K562 (cell line): ENCODE data around the gene MTTP. TPM values are rescaled to one million over a fixed set of nuclear protein-coding genes. Genes with fewer than 3 reads are reported as not detected.

Experiments used
- ATAC-seq: fragments of 200-7000 bp; cut with Tn5 transposase; 3 replicates; pipeline ENCODE4 v1.9.1; 2020; ENCODE audit warnings: moderate library complexity
- BruUV-seq: library from RNA; stranded (reverse); fragments of 400-500 nt; replicated peaks from 2 replicates; lab custom pipeline; 2021; lab: Mats Ljungman, UMichigan
- CTCF ChIA-PET: fragments of 300-600 bp; formaldehyde crosslinking; extraction: SDS; loops from one replicate; lab custom pipeline; 2021; ENCODE audit warnings: low intra/inter-chr PET ratio; lab: Yijun Ruan, JAX
- POLR2A ChIA-PET: fragments of 300-600, 350-650 bp; sonication (Branson Sonifier 250); formaldehyde crosslinking; extraction: SDS; loops from one replicate; lab custom pipeline; 2021; ENCODE audit warnings: antibody characterized with exemption, inconsistent platforms; lab: Yijun Ruan, JAX
- DNase-seq, 4 experiments: peaks; one replicate each; pipeline versions ENCODE4 v3.0.0 to v3.0.0-alpha.2; 2011 to 2018; ENCODE audit warnings: low spot score in 3 of 4, mixed read lengths in 3 of 4; ENCODE audit errors: extremely low read depth in 1 of 4
- FAIRE-seq: peaks from 2 replicates; lab custom pipeline; 2011; peaks lifted over from hg19 to GRCh38; lab: Jason Lieb, UNC
- H2AFZ ChIP-seq: 2 replicates; pipeline ENCODE4 v1.6.0; 2011; ENCODE audit warnings: low read depth, low read length, control low read depth, inconsistent platforms
- H3K27ac ChIP-seq: fragments of 200-600 bp; 3 replicates; pipeline ENCODE4 v1.8.0; 2011; ENCODE audit warnings: low read depth, mild to moderate bottlenecking, control low read depth, inconsistent platforms, low read length, moderate library complexity, mixed read lengths; ENCODE audit errors: extremely low read depth
- H3K27me3 ChIP-seq, 2 experiments: fragments of 300-600 bp in 1 of 2; 2 replicates in 1 of 2; 3 replicates in 1 of 2; pipeline versions ENCODE4 v1.6.0 to v1.8.0; 2011; ENCODE audit warnings: inconsistent platforms in 2 of 2, low read length in 2 of 2, mild to moderate bottlenecking in 1 of 2, mixed read lengths in 1 of 2, moderate library complexity in 1 of 2; ENCODE audit not compliant: control insufficient read depth in 2 of 2, insufficient read depth in 2 of 2
- H3K36me3 ChIP-seq: fragments of 300-600 bp; 3 replicates; pipeline ENCODE4 v1.8.0; 2011; ENCODE audit warnings: mild to moderate bottlenecking, low read length, inconsistent platforms; ENCODE audit not compliant: control insufficient read depth, insufficient read depth
- H3K4me1 ChIP-seq, 2 experiments: fragments of 200-600 bp in 1 of 2; replicated peaks in 1 of 2; 2 replicates in 1 of 2; 3 replicates in 1 of 2; pipeline versions ENCODE4 v1.5.1 to v1.8.0; 2011; ENCODE audit warnings: inconsistent platforms in 2 of 2, low read length in 2 of 2, mild to moderate bottlenecking in 1 of 2, mixed read lengths in 1 of 2, moderate library complexity in 1 of 2; ENCODE audit not compliant: control insufficient read depth in 2 of 2, insufficient read depth in 2 of 2
- H3K4me2 ChIP-seq: 2 replicates; pipeline ENCODE4 v1.6.1; 2011; ENCODE audit warnings: low read length, control low read depth, inconsistent platforms, mixed read lengths; ENCODE audit not compliant: insufficient read depth
- H3K4me3 ChIP-seq: fragments of 200-600 bp; sonication (generic), shearing (Covaris generic); 2 replicates; pipeline ENCODE4 v1.5.1; 2016; ENCODE audit warnings: control low read depth, inconsistent platforms
- H3K79me2 ChIP-seq: fragments of 200-600 bp; 3 replicates; pipeline ENCODE4 v1.8.0; 2011; ENCODE audit warnings: low read length, inconsistent platforms; ENCODE audit not compliant: control insufficient read depth, insufficient read depth
- H3K9ac ChIP-seq, 2 experiments: 2 replicates each; pipeline versions ENCODE4 v1.6.0 to v1.6.1; 2011; ENCODE audit warnings: low read depth in 2 of 2, low read length in 2 of 2, control low read depth in 1 of 2, inconsistent platforms in 1 of 2, mild to moderate bottlenecking in 1 of 2, mixed read lengths in 1 of 2; ENCODE audit not compliant: insufficient read depth in 1 of 2
- H3K9me1 ChIP-seq: one replicate; pipeline ENCODE4 v1.6.0; 2011; ENCODE audit warnings: inconsistent platforms, mild to moderate bottlenecking, low read length, moderate library complexity; ENCODE audit not compliant: control insufficient read depth, insufficient read depth
- H3K9me3 ChIP-seq: replicated peaks from 2 replicates; pipeline ENCODE4 v1.5.1; 2011; ENCODE audit warnings: low read depth, low read length, inconsistent platforms; ENCODE audit not compliant: control insufficient read depth, insufficient read depth
- H4K20me1 ChIP-seq: replicated peaks from 2 replicates; pipeline ENCODE4 v1.6.1; 2011; ENCODE audit warnings: low read length, inconsistent platforms, mixed read lengths; ENCODE audit not compliant: control insufficient read depth, insufficient read depth
- E4F1 ChIP-seq: fragments of 250-450 bp; sonication (Bioruptor Pico); IDR thresholded peaks from 2 replicates; pipeline ENCODE4 v1.5.0; 2021; ENCODE audit warnings: mild to moderate bottlenecking, borderline replicate concordance
- RBBP5 ChIP-seq: fragments of 200-600 bp; sonication (generic); IDR thresholded peaks from 2 replicates; pipeline ENCODE4 v1.6.1; 2012; ENCODE audit warnings: borderline replicate concordance, mild to moderate bottlenecking, low read length, control low read depth, inconsistent platforms; ENCODE audit not compliant: insufficient read depth, poor library complexity, severe bottlenecking
- WGBS: fragments of 100-300 bp; shearing (Covaris generic); methylation state at CpG from one replicate; pipeline ENCODE4 v1.1.6; 2016; ENCODE audit warnings: low coverage, mixed read lengths; ENCODE audit not compliant: insufficient coverage; ENCODE audit errors: missing lambda C conversion rate; 5-methylcytosine and 5-hydroxymethylcytosine counted together
- in situ Hi-C: fragments of 300-500 bp; cut with MboI; formaldehyde crosslinking; loops from 4 replicates; pipeline ENCODE4 v1.15.0; 2018; ENCODE audit warnings: inconsistent platforms, mixed read lengths
- intact Hi-C: fragments of 100-400 bp; cut with micrococcal nuclease; formaldehyde crosslinking; loops from 2 replicates; pipeline ENCODE4 v1.14.2; 2022
- polyA plus RNA-seq, 8 experiments: library from polyadenylated mRNA; depleted of rRNA in 4 of 8; stranded (reverse) in 5 of 8; unstranded in 3 of 8; fragments of >200 nt; fragmentation: Nextera tagmentation in 2 of 8; fragmentation: Illumina TruSeq in 1 of 8; extraction: Ambion mirVana in 2 of 8; extraction: Trizol in 1 of 8; gene quantifications; 2 replicates each; pipeline versions ENCODE4 v1.2.1 to v1.2.3, GENCODE V29; 2011 to 2014; ENCODE audit warnings: inconsistent platforms in 1 of 8, missing spikeins in 1 of 8
- total RNA-seq, 7 experiments: library from RNA; depleted of rRNA in 6 of 7; stranded (reverse); fragments of >200 nt in 6 of 7; fragmentation: Illumina TruSeq in 2 of 7; extraction: Trizol in 2 of 7; gene quantifications; 2 replicates each; pipeline versions ENCODE4 v1.2.1 to v1.2.3, GENCODE V29; 2011 to 2021; ENCODE audit warnings: low replicate concordance in 1 of 7

MTTP gene
- total and polyA plus RNA-seq, 9 of the 15 experiments (the other 6 are each of a cell fraction or from before 2014, with no cell fraction given), result 0.01 to 0.29 (median 0.04) TPM; not detected in 2

GRCh38 chr4:99571883-99572282 is 2.7 kb upstream of the MTTP start:
- in situ Hi-C loops, result no loop called here
- H3K9me3 ChIP-seq, result no peaks in the 10 kb centered on the region
- ChIA-PET POLR2A (interaction anchor here (0.6 kb wide), 1 partner anchor 109 kb away, joined by 3 read pairs; no protein-coding TSS in a partner anchor), CTCF (no interaction called here)
- H3K27ac ChIP-seq, result no peak overlapping the region
- no peaks in the 10 kb centered on the region for H3K4me1 ChIP-seq
- intact Hi-C loops, result no loop called here
- no peak for ATAC-seq
- no peaks in the 10 kb centered on the region for H4K20me1 ChIP-seq
- H3K9me1 ChIP-seq, result no peaks in the 10 kb centered on the region
- H3K27me3 ChIP-seq, result no peaks in the 10 kb centered on the region; a peak in 1 of 5 replicates
- FAIRE-seq, result no peak
- H3K4me3 ChIP-seq, result no peak overlapping the region
- WGBS, result 0% methylated on average over 1 of the region's 1 CpG
- TF ChIP-seq E4F1 (CRISPR knock-in tag) (no peak), RBBP5 (no peak)
- TF ChIP-seq, all 486 proteins: peak for 0
- H2AFZ ChIP-seq, result no peak overlapping the region
- no peaks in the 10 kb centered on the region for H3K79me2 ChIP-seq
- BruUV-seq, result no TSS peak
- H3K36me3 ChIP-seq, result no peaks in the 10 kb centered on the region
- H3K4me2 ChIP-seq, result no peak overlapping the region
- H3K9ac ChIP-seq, result no peak overlapping the region
- DNase-seq, result no peak
